Mesenchymal stem cell (in vitro differentiated cells and primary cell): ENCODE data around the gene ZNF474.

Source experiments
- DNase-seq: peaks from one replicate; pipeline ENCODE4 v3.0.0-alpha.2; 2013
- H2AFZ ChIP-seq: one replicate; pipeline ENCODE4 v1.6.1; 2013; ENCODE audit warnings: low read depth, mild to moderate bottlenecking, control low read depth, inconsistent platforms, low read length, moderate library complexity
- H2AK5ac ChIP-seq: 2 replicates; pipeline ENCODE4 v1.6.1; 2013; ENCODE audit warnings: low read length, moderate library complexity, mild to moderate bottlenecking, inconsistent platforms; ENCODE audit not compliant: severe bottlenecking
- H2BK120ac ChIP-seq: one replicate; pipeline ENCODE4 v1.6.1; 2013; ENCODE audit warnings: low read depth, mild to moderate bottlenecking, inconsistent platforms, low read length, moderate library complexity
- H2BK12ac ChIP-seq, 2 experiments: one replicate each; pipeline ENCODE4 v1.6.1; 2013; ENCODE audit warnings: inconsistent platforms in 2 of 2, low read length in 2 of 2, mild to moderate bottlenecking in 2 of 2, moderate library complexity in 2 of 2, control low read depth in 1 of 2
- H2BK15ac ChIP-seq: one replicate; pipeline ENCODE4 v1.6.1; 2013; ENCODE audit warnings: mild to moderate bottlenecking, low read depth, inconsistent platforms; ENCODE audit not compliant: poor library complexity, severe bottlenecking
- H2BK5ac ChIP-seq: 2 replicates; pipeline ENCODE4 v1.6.1; 2013; ENCODE audit warnings: low read depth, mild to moderate bottlenecking, low read length, control low read depth, inconsistent platforms; ENCODE audit not compliant: poor library complexity, severe bottlenecking
- H3K14ac ChIP-seq, 2 experiments: one replicate each; pipeline ENCODE4 v1.6.1; 2013; ENCODE audit warnings: inconsistent platforms in 2 of 2, low read length in 2 of 2, control low read depth in 1 of 2, mild to moderate bottlenecking in 1 of 2, moderate library complexity in 1 of 2
- H3K18ac ChIP-seq, 2 experiments: one replicate each; pipeline ENCODE4 v1.6.1; 2013; ENCODE audit warnings: inconsistent platforms in 2 of 2, low read length in 2 of 2, control low read depth in 1 of 2, low read depth in 1 of 2, mild to moderate bottlenecking in 1 of 2
- H3K23ac ChIP-seq, 2 experiments: one replicate each; pipeline ENCODE4 v1.6.1; 2013; ENCODE audit warnings: inconsistent platforms in 2 of 2, low read length in 2 of 2, mild to moderate bottlenecking in 2 of 2, moderate library complexity in 2 of 2, control low read depth in 1 of 2
- H3K27ac ChIP-seq: 2 replicates; pipeline ENCODE4 v1.5.1; 2013; ENCODE audit warnings: mild to moderate bottlenecking, moderate library complexity, low read length, control low read depth, inconsistent platforms; ENCODE audit not compliant: poor library complexity, severe bottlenecking
- H3K27me3 ChIP-seq, 2 experiments: 2 replicates each; pipeline versions ENCODE4 v1.6.1 to v1.7.0; 2013; ENCODE audit warnings: low read length in 2 of 2, mild to moderate bottlenecking in 2 of 2, moderate library complexity in 2 of 2, control low read depth in 1 of 2, inconsistent platforms in 1 of 2; ENCODE audit not compliant: control insufficient read depth in 1 of 2, insufficient read depth in 1 of 2
- H3K36me3 ChIP-seq, 2 experiments: 2 replicates each; pipeline versions ENCODE4 v1.6.1 to v1.7.0; 2013; ENCODE audit warnings: low read length in 2 of 2, control low read depth in 1 of 2, inconsistent platforms in 1 of 2, low read depth in 1 of 2, mild to moderate bottlenecking in 1 of 2; ENCODE audit not compliant: insufficient read depth in 2 of 2, control insufficient read depth in 1 of 2
- H3K4ac ChIP-seq, 2 experiments: one replicate each; pipeline ENCODE4 v1.6.1; 2013; ENCODE audit warnings: inconsistent platforms in 2 of 2, low read length in 2 of 2, mild to moderate bottlenecking in 2 of 2, moderate library complexity in 2 of 2, control low read depth in 1 of 2, low read depth in 1 of 2
- H3K4me1 ChIP-seq: 2 replicates; pipeline ENCODE4 v1.6.1; 2013; ENCODE audit warnings: low read depth, low read length, control low read depth; ENCODE audit not compliant: control insufficient read depth, insufficient read depth
- H3K4me2 ChIP-seq: 2 replicates; pipeline ENCODE4 v1.6.1; 2013; ENCODE audit warnings: low read length, mild to moderate bottlenecking, inconsistent platforms; ENCODE audit not compliant: poor library complexity, severe bottlenecking
- H3K4me3 ChIP-seq, 2 experiments: 2 replicates each; pipeline versions ENCODE4 v1.5.1 to v1.7.0; 2013; ENCODE audit warnings: low read length in 2 of 2, mild to moderate bottlenecking in 2 of 2, control low read depth in 1 of 2, low read depth in 1 of 2; ENCODE audit not compliant: insufficient read depth in 1 of 2
- H3K79me1 ChIP-seq: replicated peaks from 2 replicates; pipeline ENCODE4 v1.6.1; 2013; ENCODE audit warnings: mild to moderate bottlenecking, control low read depth, low read length, inconsistent platforms; ENCODE audit not compliant: poor library complexity, severe bottlenecking
- H3K9ac ChIP-seq: 2 replicates; pipeline ENCODE4 v1.7.0; 2013; ENCODE audit warnings: mild to moderate bottlenecking, low read length, moderate library complexity
- H3K9me3 ChIP-seq: 2 replicates; pipeline ENCODE4 v1.7.0; 2013; ENCODE audit warnings: mild to moderate bottlenecking, low read length; ENCODE audit not compliant: control insufficient read depth
- H4K8ac ChIP-seq: one replicate; pipeline ENCODE4 v1.6.1; 2013; ENCODE audit warnings: inconsistent platforms, mild to moderate bottlenecking, low read length, moderate library complexity
- H4K91ac ChIP-seq: one replicate; pipeline ENCODE4 v1.6.1; 2013; ENCODE audit warnings: mild to moderate bottlenecking, low read length, inconsistent platforms
- WGBS: methylation state at CpG from one replicate; pipeline ENCODE4 v1.1.7; 2013; ENCODE audit warnings: mixed read lengths; 5-methylcytosine and 5-hydroxymethylcytosine counted together

Gene ZNF474

DNA sequence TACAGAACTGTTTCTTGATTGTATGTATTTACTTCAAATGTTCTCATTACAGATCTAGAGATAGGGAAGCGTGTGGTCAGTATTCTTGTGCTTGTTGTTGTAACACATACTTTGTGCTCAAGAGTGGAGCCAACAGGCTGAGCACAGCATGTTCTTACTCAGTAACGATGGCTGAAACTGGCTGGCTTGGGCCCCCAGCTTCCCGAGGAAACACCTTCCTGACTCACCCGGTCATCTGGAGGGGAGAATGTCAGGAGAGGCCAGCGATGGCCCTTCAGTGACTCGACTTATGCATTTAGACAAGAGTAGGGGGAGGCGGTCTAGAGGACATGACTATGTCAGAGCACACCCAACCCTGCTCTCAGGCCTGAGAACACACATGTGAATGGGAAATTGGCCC, 25.6 kb downstream of the ZNF474 start:
- Histone ChIP-seq H2AK5ac (peak overlapping the region; percentile 69), H2BK5ac (no peak overlapping the region), H2BK120ac (peak overlapping the region; percentile 75), H4K8ac (peak overlapping the region; percentile 21), H4K91ac (peak overlapping the region; percentile 48), H3K9ac (peak overlapping the region; percentile 36), H2AFZ (peak overlapping the region; percentile 63), H3K4ac (peak overlapping the region; percentile 72 to 77), H3K36me3 (no peaks in the 10 kb centered on the region), H2BK12ac (peak overlapping the region; percentile 50 to 51), H3K4me1 (peaks cover 18% of the 10 kb centered on the region), H3K4me2 (no peak overlapping the region), H3K9me3 (no peaks in the 10 kb centered on the region), H3K18ac (peak overlapping the region; percentile 50 to 92), H3K4me3 (peak overlapping the region in 1 of 2 experiments; percentile 1), H3K27ac (peak overlapping the region; percentile 67), H3K23ac (no peak overlapping the region), H3K27me3 (no peaks in the 10 kb centered on the region), H2BK15ac (no peak overlapping the region), H3K14ac (peak overlapping the region in 1 of 2 experiments; percentile 44), H3K79me1 (no peaks in the 10 kb centered on the region)
- DNase-seq = peak; percentile 96
- 26% methylated on average over 7 of the region's 7 CpGs for WGBS

DNA sequence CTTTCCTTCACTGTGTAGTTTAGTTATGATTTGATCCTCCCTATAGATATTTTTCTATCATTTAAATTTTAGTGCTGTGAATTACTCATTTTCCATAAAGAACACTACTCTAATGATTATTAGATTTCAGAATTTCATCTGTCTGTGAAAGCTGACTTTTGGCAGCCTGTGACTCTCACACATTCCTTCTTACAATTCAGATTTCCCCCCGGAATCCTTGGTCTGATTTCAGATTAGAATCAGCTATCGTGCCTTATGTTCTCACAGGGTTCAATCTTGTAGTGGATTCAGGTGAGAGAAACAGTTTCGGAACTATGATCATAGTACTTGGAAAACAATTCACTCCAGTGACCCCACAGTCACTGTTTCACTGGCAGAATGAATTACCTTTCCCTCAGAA, 26.2 kb downstream of the ZNF474 start:
- 94% methylated on average over 3 of the region's 3 CpGs for WGBS
- Histone ChIP-seq H3K4ac (no peak overlapping the region), H2AFZ (no peak overlapping the region), H2BK5ac (no peak overlapping the region), H2AK5ac (peak overlapping the region; percentile 2), H3K9me3 (no peaks in the 10 kb centered on the region), H3K4me1 (peaks cover 18% of the 10 kb centered on the region), H3K79me1 (no peaks in the 10 kb centered on the region), H2BK15ac (no peak overlapping the region), H3K27me3 (no peaks in the 10 kb centered on the region), H3K4me2 (no peak overlapping the region), H3K14ac (no peak overlapping the region), H3K36me3 (no peaks in the 10 kb centered on the region), H3K9ac (peak overlapping the region; percentile 39), H4K91ac (no peak overlapping the region), H4K8ac (no peak overlapping the region), H2BK120ac (no peak overlapping the region), H3K4me3 (no peak overlapping the region), H3K23ac (no peak overlapping the region), H3K18ac (peak overlapping the region in 1 of 2 experiments; percentile 50), H3K27ac (no peak overlapping the region), H2BK12ac (peak overlapping the region; percentile 48 to 71)
- no peak for DNase-seq

GRCh38 chr5:122156724-122157325, 27.5 kb downstream of the ZNF474 start:
- Histone ChIP-seq H3K27ac (no peak overlapping the region), H2BK120ac (no peak overlapping the region), H3K9ac (no peak overlapping the region), H4K8ac (no peak overlapping the region), H4K91ac (no peak overlapping the region), H3K9me3 (no peaks in the 10 kb centered on the region), H2BK15ac (no peak overlapping the region), H3K27me3 (no peaks in the 10 kb centered on the region), H2AFZ (no peak overlapping the region), H3K18ac (no peak overlapping the region), H3K4me1 (peaks cover 17% of the 10 kb centered on the region), H3K79me1 (no peaks in the 10 kb centered on the region), H3K23ac (no peak overlapping the region), H3K14ac (no peak overlapping the region), H3K4ac (no peak overlapping the region), H2BK12ac (no peak overlapping the region), H3K36me3 (no peaks in the 10 kb centered on the region), H2AK5ac (no peak overlapping the region), H2BK5ac (no peak overlapping the region), H3K4me3 (no peak overlapping the region), H3K4me2 (no peak overlapping the region)
- peak; percentile 74 for DNase-seq
- no CpG with 5 or more reads among the region's 1 CpG for WGBS

DNA sequence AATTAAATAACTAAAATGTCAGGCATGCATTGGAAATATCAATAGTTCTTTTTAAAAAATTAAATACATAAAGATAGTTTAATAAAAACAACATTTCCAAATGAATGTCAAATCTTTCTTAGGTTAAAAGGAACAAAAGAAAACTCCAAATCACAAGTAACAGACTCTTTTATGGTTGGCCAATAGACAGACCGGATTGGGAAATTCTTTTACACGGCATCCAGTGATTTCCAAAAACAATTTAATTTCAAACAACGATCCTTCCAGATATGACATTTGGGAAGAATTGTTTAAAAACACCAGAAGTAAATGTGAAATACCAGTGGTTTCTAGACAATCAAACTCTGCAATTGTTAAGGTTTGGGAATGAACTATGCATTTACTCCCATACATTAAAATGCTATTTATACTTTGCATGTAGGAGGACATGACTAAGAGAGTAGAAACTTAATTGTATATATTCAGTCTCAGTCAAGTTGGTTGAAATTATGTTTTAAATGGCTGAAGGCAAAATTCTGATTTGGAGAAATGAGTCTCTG, 32.8 kb downstream of the ZNF474 start:
- Histone ChIP-seq H2AFZ (no peak overlapping the region), H2AK5ac (no peak overlapping the region), H3K4ac (no peak overlapping the region), H3K27me3 (no peaks in the 10 kb centered on the region), H2BK15ac (no peak overlapping the region), H3K23ac (no peak overlapping the region), H2BK12ac (no peak overlapping the region), H3K4me2 (no peak overlapping the region), H3K36me3 (no peaks in the 10 kb centered on the region), H2BK120ac (no peak overlapping the region), H2BK5ac (no peak overlapping the region), H3K18ac (no peak overlapping the region), H3K14ac (no peak overlapping the region), H4K8ac (no peak overlapping the region), H3K9ac (no peak overlapping the region), H4K91ac (no peak overlapping the region), H3K4me1 (peaks cover 9% of the 10 kb centered on the region), H3K79me1 (no peaks in the 10 kb centered on the region), H3K9me3 (no peaks in the 10 kb centered on the region), H3K27ac (peak overlapping the region; percentile 99), H3K4me3 (no peak overlapping the region)
- no CpG with 5 or more reads among the region's 3 CpGs for WGBS
- no peak for DNase-seq
